Upper lobe of right lung (tissue), 1 donor: ENCODE results near the gene TTLL13. TPM values are rescaled to one million over a fixed set of nuclear protein-coding genes. Genes with fewer than 3 reads are reported as not detected.
"Not testable (repeated sequence)": the region's sequence is repeated elsewhere in the genome, so short reads cannot be mapped to it uniquely, and the experiment has no call there.

Experiments used
- ATAC-seq: fragments of 200-7000 bp; cut with Tn5 transposase; one replicate; pipeline ENCODE4 v1.9.1; 2020; ENCODE audit warnings: mild to moderate bottlenecking, moderate library complexity
- DNase-seq: peaks from one replicate; pipeline ENCODE4 v3.0.0-alpha.2; 2020
- H3K27ac ChIP-seq: fragments of 200-600 bp; one replicate; pipeline ENCODE4 v1.8.0; 2022
- H3K27me3 ChIP-seq: fragments of 200-600 bp; one replicate; pipeline ENCODE4 v1.8.0; 2022; ENCODE audit warnings: mild to moderate bottlenecking
- H3K36me3 ChIP-seq: fragments of 200-600 bp; one replicate; pipeline ENCODE4 v1.8.0; 2022
- H3K4me1 ChIP-seq: fragments of 200-600 bp; one replicate; pipeline ENCODE4 v1.8.0; 2022
- H3K4me3 ChIP-seq: fragments of 200-600 bp; one replicate; pipeline ENCODE4 v1.8.0; 2022; ENCODE audit warnings: mild to moderate bottlenecking
- H3K9me3 ChIP-seq: fragments of 200-600 bp; one replicate; pipeline ENCODE4 v1.8.0; 2022
- intact Hi-C: fragments of 100-400 bp; cut with DNase I; formaldehyde crosslinking; loops from one replicate; pipeline ENCODE4 v1.11.0; 2022
- total RNA-seq: library from RNA; stranded (reverse); fragmentation: NEBNext Ultra II Directional; extraction: Animal tissue kit (Norgen Biotek cat#: 25700); gene quantifications from one replicate; pipeline ENCODE4 v1.2.1, GENCODE V29; 2021
- TF ChIP-seq, protein P1 (sequence below): fragments of 200-600 bp; IDR thresholded peaks from one replicate; pipeline ENCODE4 v1.8.0; 2022; ENCODE audit warnings: antibody characterized with exemption
- donor health status: DM: no; HTN: yes; CAD: no; lungs with severe emphysema.

Gene TTLL13
- total RNA-seq, 1 donor from 2014 or later, result not detected

DNA sequence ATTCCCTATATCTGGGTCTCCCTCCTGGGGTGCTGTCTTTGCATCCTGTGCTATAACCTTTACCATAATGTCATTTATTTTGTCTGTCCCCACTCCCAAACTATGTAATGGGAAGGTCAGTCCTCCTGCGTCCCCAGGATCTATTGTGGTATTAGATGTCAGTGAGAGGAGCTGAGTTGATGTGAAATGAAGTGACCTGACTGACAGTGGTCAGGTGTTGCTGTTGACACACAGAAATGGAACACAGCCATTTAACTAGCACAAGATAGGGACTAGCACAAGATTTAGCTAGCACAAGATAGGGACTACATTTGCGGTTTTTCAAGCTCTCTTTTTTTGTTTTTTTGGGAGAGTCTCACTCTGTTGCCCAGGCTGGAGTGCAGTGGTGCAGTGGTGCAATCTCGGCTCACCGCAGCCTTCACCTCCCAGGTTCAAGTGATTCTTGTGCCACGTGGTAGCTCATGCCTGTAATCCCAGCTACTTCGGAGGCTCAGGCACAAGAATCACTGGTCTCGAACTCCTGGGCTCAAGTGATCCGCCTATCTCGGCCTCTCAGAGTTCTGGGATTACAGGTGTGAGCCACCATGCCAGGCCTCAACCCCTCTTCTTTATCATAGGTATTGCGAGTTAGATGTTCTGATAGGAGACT lies 21.3 kb downstream of the TTLL13 start:
- H3K36me3 ChIP-seq, result peaks cover 67% of the 10 kb centered on the region
- H3K4me3 ChIP-seq, result no peak overlapping the region
- peaks cover 49% of the 10 kb centered on the region for H3K4me1 ChIP-seq
- TF ChIP-seq, protein P1, sequence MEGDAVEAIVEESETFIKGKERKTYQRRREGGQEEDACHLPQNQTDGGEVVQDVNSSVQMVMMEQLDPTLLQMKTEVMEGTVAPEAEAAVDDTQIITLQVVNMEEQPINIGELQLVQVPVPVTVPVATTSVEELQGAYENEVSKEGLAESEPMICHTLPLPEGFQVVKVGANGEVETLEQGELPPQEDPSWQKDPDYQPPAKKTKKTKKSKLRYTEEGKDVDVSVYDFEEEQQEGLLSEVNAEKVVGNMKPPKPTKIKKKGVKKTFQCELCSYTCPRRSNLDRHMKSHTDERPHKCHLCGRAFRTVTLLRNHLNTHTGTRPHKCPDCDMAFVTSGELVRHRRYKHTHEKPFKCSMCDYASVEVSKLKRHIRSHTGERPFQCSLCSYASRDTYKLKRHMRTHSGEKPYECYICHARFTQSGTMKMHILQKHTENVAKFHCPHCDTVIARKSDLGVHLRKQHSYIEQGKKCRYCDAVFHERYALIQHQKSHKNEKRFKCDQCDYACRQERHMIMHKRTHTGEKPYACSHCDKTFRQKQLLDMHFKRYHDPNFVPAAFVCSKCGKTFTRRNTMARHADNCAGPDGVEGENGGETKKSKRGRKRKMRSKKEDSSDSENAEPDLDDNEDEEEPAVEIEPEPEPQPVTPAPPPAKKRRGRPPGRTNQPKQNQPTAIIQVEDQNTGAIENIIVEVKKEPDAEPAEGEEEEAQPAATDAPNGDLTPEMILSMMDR, result no peak
- H3K27ac ChIP-seq, result no peak overlapping the region
- H3K9me3 ChIP-seq, result no peaks in the 10 kb centered on the region
- DNase-seq (peak; percentile 46), ATAC-seq (no peak)
- no peaks in the 10 kb centered on the region for H3K27me3 ChIP-seq
- intact Hi-C loops, result no loop called here

- peak; percentile 71 for ATAC-seq
- DNase-seq, result peak; percentile 32
Observed at GRCh38 chr15:90271459-90272166, 22.3 kb downstream of the TTLL13 start.

GRCh38 chr15:90278467-90278866 lies 29.1 kb downstream of the TTLL13 start:
- H3K36me3 ChIP-seq, result peaks cover 11% of the 10 kb centered on the region
- ATAC-seq, H3K27ac ChIP-seq, H3K27me3 ChIP-seq, H3K4me1 ChIP-seq, H3K4me3 ChIP-seq, intact Hi-C loops, H3K9me3 ChIP-seq: not testable (repeated sequence)
- DNase-seq, result peak; percentile 26

More at GRCh38 chr15:90271459-90272166, 22.3 kb downstream of the TTLL13 start:
- H3K4me3 ChIP-seq, result no peak overlapping the region
- TF ChIP-seq, protein P1, result no peak
- no peaks in the 10 kb centered on the region for H3K9me3 ChIP-seq
- H3K27ac ChIP-seq, result no peak overlapping the region
- intact Hi-C loops, result no loop called here
- peaks cover 67% of the 10 kb centered on the region for H3K36me3 ChIP-seq
- no peaks in the 10 kb centered on the region for H3K27me3 ChIP-seq
- H3K4me1 ChIP-seq, result peaks cover 46% of the 10 kb centered on the region

GRCh38 chr15:90280743-90281142 lies 31.4 kb downstream of the TTLL13 start:
- peak; percentile 6 for DNase-seq
- H3K27me3 ChIP-seq, H3K9me3 ChIP-seq, H3K4me3 ChIP-seq, H3K4me1 ChIP-seq, ATAC-seq, H3K27ac ChIP-seq, intact Hi-C loops, H3K36me3 ChIP-seq: not testable (repeated sequence)

- H3K4me1 ChIP-seq, H3K27me3 ChIP-seq, H3K9me3 ChIP-seq, H3K27ac ChIP-seq, H3K36me3 ChIP-seq, ATAC-seq, H3K4me3 ChIP-seq, intact Hi-C loops, DNase-seq: not testable (repeated sequence)
Observed at GRCh38 chr15:90281637-90282036, 32.3 kb downstream of the TTLL13 start.

- DNase-seq (no peak), ATAC-seq (peak; percentile 51)
- no peak overlapping the region for H3K27ac ChIP-seq
- no peaks in the 10 kb centered on the region for H3K9me3 ChIP-seq
- H3K4me3 ChIP-seq, result no peak overlapping the region
- intact Hi-C loops, result no loop called here
- H3K36me3 ChIP-seq, result no peaks in the 10 kb centered on the region
- H3K27me3 ChIP-seq, result no peaks in the 10 kb centered on the region
- TF ChIP-seq, protein P1, result peak; percentile 43
- H3K4me1 ChIP-seq, result no peaks in the 10 kb centered on the region
Observed at GRCh38 chr15:90286678-90287077, 37.3 kb downstream of the TTLL13 start.

- Histone ChIP-seq H3K4me1 (no peaks in the 10 kb centered on the region), H3K27me3 (no peaks in the 10 kb centered on the region), H3K4me3 (no peak overlapping the region), H3K27ac (no peak overlapping the region), H3K36me3 (no peaks in the 10 kb centered on the region), H3K9me3 (no peaks in the 10 kb centered on the region)
- no peak for ATAC-seq
- DNase-seq, result peak; percentile 59
- TF ChIP-seq, protein P1, result no peak
- intact Hi-C loops, result no loop called here
Observed at GRCh38 chr15:90287101-90287500, 37.7 kb downstream of the TTLL13 start.
